GM10248 (cell line): ENCODE data around the gene ST6GALNAC5.

Source experiments
- CTCF ChIA-PET: fragments of 300-600 bp; sonication (Branson Sonifier 250); formaldehyde crosslinking; extraction: SDS; loops from one replicate; lab custom pipeline; 2021; ENCODE audit warnings: antibody characterized with exemption; lab: Yijun Ruan, JAX
- POLR2A ChIA-PET: fragments of 350-650 bp; sonication (Branson Sonifier 250); formaldehyde crosslinking; extraction: SDS; loops from one replicate; lab custom pipeline; 2020; ENCODE audit warnings: antibody characterized with exemption; lab: Yijun Ruan, JAX
- DNase-seq: peaks from one replicate; pipeline ENCODE4 v3.0.0; 2012; ENCODE audit errors: extremely low spot score
- TF ChIP-seq, protein P1 (sequence below): IDR thresholded peaks from 2 replicates; pipeline ENCODE4 v1.5.1; 2012; ENCODE audit warnings: mild to moderate bottlenecking, low read depth; ENCODE audit errors: extremely low read depth, missing control alignments, control extremely low read depth

The ST6GALNAC5 gene

DNA sequence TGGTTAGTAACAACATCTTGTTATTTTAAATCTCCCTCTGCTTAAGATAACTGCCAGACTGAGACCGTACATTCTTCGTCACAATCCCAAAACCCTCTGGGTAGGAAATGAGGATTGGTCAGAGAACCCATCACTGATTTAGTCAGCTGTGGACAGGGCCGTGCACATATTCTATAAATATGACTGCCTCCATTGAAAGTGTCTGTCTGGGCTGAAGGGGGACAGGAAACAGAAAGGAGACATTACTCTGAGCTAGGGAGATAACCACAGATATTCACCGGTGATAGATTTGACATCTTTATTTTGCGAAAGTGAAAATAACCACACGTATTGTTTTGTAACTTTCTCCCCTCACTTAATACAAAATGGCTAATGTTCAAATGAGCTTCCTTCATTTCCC is 36.9 kb upstream of the ST6GALNAC5 start:
- CTCF ChIA-PET = interaction anchor here (1.2 kb wide), 1 partner anchor 11 kb away, joined by 4 read pairs; no protein-coding TSS in a partner anchor
- DNase-seq = no peak
- TF ChIP-seq, protein P1, sequence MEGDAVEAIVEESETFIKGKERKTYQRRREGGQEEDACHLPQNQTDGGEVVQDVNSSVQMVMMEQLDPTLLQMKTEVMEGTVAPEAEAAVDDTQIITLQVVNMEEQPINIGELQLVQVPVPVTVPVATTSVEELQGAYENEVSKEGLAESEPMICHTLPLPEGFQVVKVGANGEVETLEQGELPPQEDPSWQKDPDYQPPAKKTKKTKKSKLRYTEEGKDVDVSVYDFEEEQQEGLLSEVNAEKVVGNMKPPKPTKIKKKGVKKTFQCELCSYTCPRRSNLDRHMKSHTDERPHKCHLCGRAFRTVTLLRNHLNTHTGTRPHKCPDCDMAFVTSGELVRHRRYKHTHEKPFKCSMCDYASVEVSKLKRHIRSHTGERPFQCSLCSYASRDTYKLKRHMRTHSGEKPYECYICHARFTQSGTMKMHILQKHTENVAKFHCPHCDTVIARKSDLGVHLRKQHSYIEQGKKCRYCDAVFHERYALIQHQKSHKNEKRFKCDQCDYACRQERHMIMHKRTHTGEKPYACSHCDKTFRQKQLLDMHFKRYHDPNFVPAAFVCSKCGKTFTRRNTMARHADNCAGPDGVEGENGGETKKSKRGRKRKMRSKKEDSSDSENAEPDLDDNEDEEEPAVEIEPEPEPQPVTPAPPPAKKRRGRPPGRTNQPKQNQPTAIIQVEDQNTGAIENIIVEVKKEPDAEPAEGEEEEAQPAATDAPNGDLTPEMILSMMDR = no peak
- POLR2A ChIA-PET = no interaction called here

DNA sequence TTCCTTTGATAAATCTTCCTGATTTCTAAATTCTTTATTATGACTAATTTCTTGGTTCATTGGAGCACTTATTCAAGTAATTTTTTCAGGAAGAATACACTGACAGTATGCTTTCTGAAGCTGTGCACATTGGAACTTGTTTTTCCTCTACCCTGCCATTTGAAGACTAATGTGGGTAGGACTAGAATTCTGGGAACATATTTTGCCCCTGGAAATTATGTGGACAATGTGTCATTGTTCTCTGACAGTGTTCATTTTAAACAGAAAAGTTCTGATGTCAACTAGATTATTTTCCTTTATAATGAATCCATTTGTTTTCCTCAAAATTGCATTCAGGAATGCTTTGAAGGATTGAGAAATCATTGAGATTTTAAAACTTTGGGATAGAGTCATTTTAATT is 34.8 kb upstream of the ST6GALNAC5 start:
- ChIA-PET CTCF (interaction anchor here (1.7 kb wide), 1 partner anchor 10 kb away, joined by 4 read pairs; no protein-coding TSS in a partner anchor), POLR2A (no interaction called here)
- no peak for DNase-seq
- TF ChIP-seq, protein P1 = no peak

DNA sequence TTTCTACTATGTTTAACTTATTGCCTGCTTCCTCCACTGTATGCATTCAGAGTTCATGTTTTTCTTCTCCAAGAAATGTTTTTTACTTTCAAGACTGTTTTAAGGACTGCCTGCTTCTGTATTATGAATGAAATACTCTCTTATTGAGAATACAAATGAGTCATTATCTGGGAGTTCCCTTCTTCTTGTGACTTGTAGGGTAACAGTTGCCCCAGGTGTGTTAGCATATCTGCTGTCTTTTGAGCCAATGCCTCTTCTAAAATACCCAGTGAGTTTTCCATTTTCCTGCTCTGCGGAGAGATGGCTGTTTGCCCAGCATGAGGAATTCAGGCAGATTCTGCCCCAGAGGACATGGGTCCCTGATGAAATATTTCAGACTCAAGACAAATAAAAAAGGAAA is 34.1 kb upstream of the ST6GALNAC5 start:
- CTCF ChIA-PET = interaction anchor here (1.7 kb wide), 1 partner anchor 10 kb away, joined by 4 read pairs; no protein-coding TSS in a partner anchor
- POLR2A ChIA-PET = no interaction called here
- DNase-seq = no peak

DNA sequence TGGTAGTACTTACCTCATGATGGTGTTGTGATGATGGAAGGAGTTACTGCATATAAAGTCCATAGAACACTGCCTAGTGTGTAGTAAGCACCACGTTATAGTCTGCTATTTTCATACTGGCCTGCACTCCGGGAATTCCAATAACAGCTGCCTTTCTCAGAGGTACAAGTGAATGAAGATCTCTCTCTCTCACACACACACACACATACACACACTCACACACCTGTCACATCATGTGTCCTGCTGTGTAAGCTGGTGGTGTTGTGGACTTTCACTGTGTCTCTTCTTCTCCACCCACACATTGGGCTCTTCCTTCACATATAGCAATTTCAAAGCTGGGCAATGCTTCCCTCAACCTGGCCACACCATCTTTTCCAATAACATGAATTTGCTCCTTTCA is 33.4 kb upstream of the ST6GALNAC5 start:
- TF ChIP-seq, protein P1 = no peak
- DNase-seq = no peak
- CTCF ChIA-PET = interaction anchor here (1.7 kb wide), 1 partner anchor 11 kb away, joined by 4 read pairs; no protein-coding TSS in a partner anchor
- POLR2A ChIA-PET = no interaction called here

More for the DNA sequence above, 34.1 kb upstream of the ST6GALNAC5 start:
- TF ChIP-seq, protein P1 = no peak

DNA sequence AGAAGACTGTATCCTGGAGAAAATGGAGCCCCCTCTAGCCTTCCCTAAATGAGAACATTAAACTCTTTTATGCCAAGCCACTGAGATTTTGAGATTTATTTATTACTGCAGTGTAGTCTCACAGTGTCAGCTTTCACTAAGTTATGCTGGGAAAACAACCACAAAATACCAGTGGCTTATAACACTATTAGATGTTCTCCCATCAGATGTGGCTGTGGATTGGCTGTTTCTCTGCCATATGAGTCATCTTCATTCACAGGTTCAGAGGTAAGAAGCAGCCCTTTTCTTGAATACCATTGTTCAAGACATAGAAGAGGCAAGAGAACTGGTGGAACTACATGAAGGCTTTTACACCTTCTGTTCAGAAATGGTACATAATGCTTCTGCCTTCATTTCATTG is 32.1 kb upstream of the ST6GALNAC5 start:
- CTCF ChIA-PET = no interaction called here
- TF ChIP-seq, protein P1 = no peak
- DNase-seq = no peak
- POLR2A ChIA-PET = no interaction called here

DNA sequence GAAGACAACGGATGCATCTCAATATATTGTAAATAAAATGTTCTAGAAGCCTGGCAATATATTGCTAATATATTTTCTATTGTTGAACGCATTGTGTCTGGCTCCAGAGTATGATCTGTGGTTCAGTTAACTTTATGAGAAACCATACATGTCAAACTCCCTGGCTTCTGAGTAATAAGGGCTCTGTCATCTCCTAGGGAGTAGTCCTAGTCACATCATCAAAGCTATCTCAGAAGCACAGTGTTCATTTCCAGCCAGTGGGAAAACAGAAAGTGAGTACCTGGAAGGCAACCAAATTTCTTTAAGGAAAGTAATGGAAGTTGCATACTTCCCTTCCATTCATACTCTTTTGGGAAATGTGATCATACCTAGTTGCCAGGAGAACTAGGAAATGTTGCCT is 27.0 kb upstream of the ST6GALNAC5 start:
- ChIA-PET CTCF (interaction anchor here (0.8 to 1.2 kb wide), 2 partner anchors 9 to 15 kb away, joined by 3 to 4 read pairs; no protein-coding TSS in a partner anchor), POLR2A (no interaction called here)
- DNase-seq = no peak
- TF ChIP-seq, protein P1 = no peak
